KMS-11 (cell line): ENCODE data around the gene HOXC13.

Experiments used
- H2AFZ ChIP-seq: fragments of 200-600 bp; sonication (generic); 2 replicates; pipeline ENCODE4 v1.6.1; 2016; ENCODE audit warnings: antibody characterized with exemption, mixed run types, low read depth
- H3K27ac ChIP-seq: fragments of 200-600 bp; sonication (generic); 2 replicates; pipeline ENCODE4 v1.6.1; 2016; ENCODE audit warnings: mild to moderate bottlenecking, mixed run types
- H3K27me3 ChIP-seq: fragments of 200-600 bp; sonication (generic); 2 replicates; pipeline ENCODE4 v1.6.1; 2017; ENCODE audit warnings: mild to moderate bottlenecking, low read depth, mixed run types, moderate library complexity; ENCODE audit not compliant: insufficient read depth
- H3K36me3 ChIP-seq: fragments of 200-600 bp; sonication (generic); 2 replicates; pipeline ENCODE4 v1.6.1; 2017; ENCODE audit warnings: mild to moderate bottlenecking, mixed run types; ENCODE audit not compliant: insufficient read depth
- H3K4me1 ChIP-seq: fragments of 200-600 bp; sonication (generic); 2 replicates; pipeline ENCODE4 v1.6.1; 2016; ENCODE audit warnings: mild to moderate bottlenecking, low read depth, mixed run types; ENCODE audit not compliant: poor library complexity, severe bottlenecking
- H3K4me2 ChIP-seq: fragments of 200-600 bp; sonication (generic); 2 replicates; pipeline ENCODE4 v1.7.0; 2016; ENCODE audit warnings: mild to moderate bottlenecking, mixed run types
- H3K4me3 ChIP-seq: fragments of 200-600 bp; sonication (generic); IDR thresholded peaks from 2 replicates; pipeline ENCODE4 v1.6.1; 2017; ENCODE audit warnings: low read depth, low read length, mixed read lengths; ENCODE audit not compliant: insufficient read depth
- H3K79me2 ChIP-seq: fragments of 200-600 bp; sonication (generic); 2 replicates; pipeline ENCODE4 v1.6.1; 2016; ENCODE audit warnings: low read depth, mixed run types; ENCODE audit not compliant: insufficient read depth
- H3K9ac ChIP-seq: fragments of 200-600 bp; sonication (generic); 2 replicates; pipeline ENCODE4 v1.6.1; 2016; ENCODE audit warnings: mild to moderate bottlenecking, mixed run types
- H4K20me1 ChIP-seq: fragments of 200-600 bp; sonication (generic); 2 replicates; pipeline ENCODE4 v1.6.1; 2016; ENCODE audit warnings: mild to moderate bottlenecking, mixed run types; ENCODE audit not compliant: insufficient read depth
- CTCF ChIP-seq: fragments of 200-600 bp; sonication (generic); conservative IDR thresholded peaks from 2 replicates; pipeline ENCODE4 v1.6.1; 2017; ENCODE audit warnings: low read depth, mild to moderate bottlenecking, antibody characterized with exemption, low read length, moderate library complexity, mixed read lengths

Gene HOXC13

DNA sequence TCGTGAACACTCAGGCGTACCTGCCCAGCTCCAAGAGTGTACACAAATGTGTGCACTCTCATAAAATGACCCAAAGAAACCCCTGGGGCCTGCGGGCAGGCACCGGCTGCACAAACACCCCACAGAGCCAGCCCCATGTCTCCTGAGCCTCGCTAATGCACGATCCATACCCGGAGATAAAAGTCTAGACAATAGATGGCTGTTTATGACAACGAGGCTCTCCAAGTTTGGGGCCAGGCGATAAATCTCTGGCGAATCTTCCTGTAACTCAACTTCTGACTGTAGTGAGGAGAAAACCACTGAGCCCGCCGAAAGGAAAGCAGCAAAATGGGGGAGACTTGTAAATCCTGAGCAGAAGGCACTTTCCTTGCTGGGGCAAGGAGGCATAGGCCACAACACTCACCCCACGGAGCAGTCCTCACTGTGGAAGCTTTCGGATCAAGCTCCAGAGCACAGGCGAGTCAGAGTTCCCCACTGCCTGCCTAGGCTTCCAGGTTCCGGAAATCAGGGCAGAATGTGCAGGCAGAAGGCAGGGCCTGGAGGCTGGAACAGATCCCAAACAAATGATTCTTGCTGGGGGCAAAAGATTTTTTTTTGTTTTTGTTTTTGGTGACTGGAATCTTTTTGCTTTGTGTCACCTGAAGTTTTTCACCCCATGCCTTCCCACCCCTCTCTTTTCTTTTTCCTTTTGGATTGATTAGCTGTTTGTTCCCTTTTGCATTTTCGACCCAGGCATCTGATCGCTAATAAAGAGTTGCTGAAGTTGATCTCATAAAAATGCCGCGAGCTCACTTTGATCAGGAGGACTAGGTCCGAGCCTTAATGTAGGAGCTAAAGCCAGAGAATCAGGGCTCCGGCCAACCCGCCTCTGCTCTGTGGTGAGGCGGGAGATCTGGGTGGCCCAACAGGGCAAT is 29.8 kb downstream of the HOXC13 start:
- Histone ChIP-seq H3K4me3 (no peak overlapping the region), H3K9ac (no peak overlapping the region), H3K79me2 (no peaks in the 10 kb centered on the region), H3K27me3 (peaks cover 100% of the 10 kb centered on the region), H4K20me1 (no peaks in the 10 kb centered on the region), H3K4me2 (no peak overlapping the region), H3K27ac (no peak overlapping the region), H3K36me3 (no peaks in the 10 kb centered on the region), H2AFZ (no peak overlapping the region), H3K4me1 (no peaks in the 10 kb centered on the region)
- no peak for TF ChIP-seq CTCF

- peaks cover 100% of the 10 kb centered on the region for H3K27me3 ChIP-seq
These were observed 31.1 kb downstream of the HOXC13 start for GRCh38 chr12:53969588-53970259.

GRCh38 chr12:53970451-53970850 is 31.8 kb downstream of the HOXC13 start:
- Histone ChIP-seq H3K9ac (no peak overlapping the region), H3K4me1 (peaks cover 2% of the 10 kb centered on the region), H3K4me2 (no peak overlapping the region), H3K27ac (no peak overlapping the region), H3K36me3 (no peaks in the 10 kb centered on the region), H2AFZ (no peak overlapping the region), H3K79me2 (no peaks in the 10 kb centered on the region), H4K20me1 (no peaks in the 10 kb centered on the region), H3K27me3 (peaks cover 100% of the 10 kb centered on the region), H3K4me3 (no peak overlapping the region)
- no peak for TF ChIP-seq CTCF

More at GRCh38 chr12:53969588-53970259, 31.1 kb downstream of the HOXC13 start:
- Histone ChIP-seq H3K36me3 (no peaks in the 10 kb centered on the region), H3K79me2 (no peaks in the 10 kb centered on the region), H3K27ac (no peak overlapping the region), H3K4me1 (no peaks in the 10 kb centered on the region), H3K9ac (no peak overlapping the region), H2AFZ (no peak overlapping the region), H3K4me2 (no peak overlapping the region), H4K20me1 (no peaks in the 10 kb centered on the region), H3K4me3 (no peak overlapping the region)
- TF ChIP-seq CTCF, result no peak

DNA sequence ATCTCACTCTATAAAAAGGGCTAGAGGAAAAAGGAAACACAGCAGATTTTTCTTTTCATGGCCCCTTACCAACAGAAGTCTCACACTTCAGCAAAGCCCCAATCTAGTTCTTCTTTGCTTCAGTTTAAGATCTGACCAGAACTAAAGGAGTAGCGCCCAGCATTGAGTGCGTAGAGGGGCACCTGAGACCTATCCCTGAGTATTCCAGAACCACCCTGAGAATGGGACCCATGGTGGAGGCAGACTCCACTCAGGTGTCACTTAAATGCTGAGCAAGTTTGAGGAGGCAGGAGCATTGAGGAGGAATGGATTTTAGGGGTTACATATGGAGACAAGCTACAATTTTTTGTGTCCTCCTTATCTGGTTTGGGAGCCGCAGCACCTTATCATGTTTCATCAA is 32.5 kb downstream of the HOXC13 start:
- H3K4me2 ChIP-seq, result no peak overlapping the region
- no peaks in the 10 kb centered on the region for H4K20me1 ChIP-seq
- no peak for TF ChIP-seq CTCF
- no peak overlapping the region for H3K27ac ChIP-seq
- no peak overlapping the region for H2AFZ ChIP-seq
- H3K4me3 ChIP-seq, result no peak overlapping the region
- peaks cover 2% of the 10 kb centered on the region for H3K4me1 ChIP-seq
- no peak overlapping the region for H3K9ac ChIP-seq
- no peaks in the 10 kb centered on the region for H3K79me2 ChIP-seq
- H3K36me3 ChIP-seq, result no peaks in the 10 kb centered on the region
- peaks cover 100% of the 10 kb centered on the region for H3K27me3 ChIP-seq
